GM21423 (cell line): ENCODE data around the gene FCHO1.
"Not testable (repeated sequence)": the region's sequence is repeated elsewhere in the genome, so short reads cannot be mapped to it uniquely, and the experiment has no call there.

Experiments used
- ATAC-seq: cut with Tn5 transposase; IDR thresholded peaks from one replicate; pipeline ENCODE4 v1.9.1; 2021; ENCODE audit warnings: mild to moderate bottlenecking, moderate library complexity; ENCODE audit not compliant: unreplicated experiment

Gene FCHO1

DNA sequence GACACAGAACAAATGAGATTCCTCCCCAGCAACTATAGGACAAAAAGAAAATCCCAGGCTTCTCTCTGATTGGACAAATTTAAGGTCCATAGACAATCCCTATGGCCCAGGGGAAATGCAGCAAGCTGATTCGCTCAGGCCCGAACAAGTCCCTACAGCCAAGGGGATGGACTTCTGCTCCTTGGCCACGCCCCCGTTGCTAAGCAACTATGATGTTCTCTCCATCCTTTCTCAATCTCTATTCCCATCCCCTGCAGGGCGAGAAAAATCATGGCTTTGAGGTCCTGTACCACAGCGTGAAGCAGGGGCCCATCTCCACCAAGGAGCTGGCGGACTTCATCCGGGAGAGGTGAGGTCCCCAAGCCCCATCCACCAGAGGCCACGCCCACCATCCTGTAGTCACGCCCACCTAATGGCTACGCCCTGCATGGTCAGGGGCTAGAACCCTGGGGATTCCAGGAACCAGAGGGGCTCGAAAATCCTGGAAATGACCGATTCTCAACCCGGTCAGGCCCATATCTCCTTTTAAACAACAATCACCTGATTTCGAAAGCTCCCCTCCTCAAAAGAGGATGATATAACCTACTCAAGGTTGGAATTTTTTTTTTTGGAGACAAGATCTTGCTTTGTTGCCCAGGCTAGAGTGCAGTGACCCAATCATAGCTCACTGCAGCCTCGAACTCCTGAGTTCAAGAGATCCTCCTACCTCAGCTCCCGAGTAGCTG lies 11.4 kb downstream of the FCHO1 start:
- ATAC-seq: no peak

DNA sequence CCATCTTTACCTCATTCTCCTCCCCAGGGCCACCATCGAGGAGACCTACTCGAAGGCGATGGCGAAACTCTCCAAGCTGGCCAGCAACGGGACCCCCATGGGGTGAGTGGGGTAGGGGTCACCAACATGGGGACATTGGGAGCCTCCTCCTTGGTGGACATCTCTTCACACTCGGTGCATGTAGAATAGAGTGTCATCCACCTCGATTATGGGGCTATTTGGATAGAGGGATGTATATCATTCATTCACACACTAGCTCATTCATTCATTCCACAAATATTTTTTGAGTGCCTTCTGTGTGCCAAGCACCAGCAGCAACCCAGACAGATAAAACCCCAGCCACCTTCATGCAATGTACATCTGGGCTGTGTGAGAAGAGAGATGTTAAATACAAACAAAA lies 13.1 kb downstream of the FCHO1 start:
- ATAC-seq: no peak

DNA sequence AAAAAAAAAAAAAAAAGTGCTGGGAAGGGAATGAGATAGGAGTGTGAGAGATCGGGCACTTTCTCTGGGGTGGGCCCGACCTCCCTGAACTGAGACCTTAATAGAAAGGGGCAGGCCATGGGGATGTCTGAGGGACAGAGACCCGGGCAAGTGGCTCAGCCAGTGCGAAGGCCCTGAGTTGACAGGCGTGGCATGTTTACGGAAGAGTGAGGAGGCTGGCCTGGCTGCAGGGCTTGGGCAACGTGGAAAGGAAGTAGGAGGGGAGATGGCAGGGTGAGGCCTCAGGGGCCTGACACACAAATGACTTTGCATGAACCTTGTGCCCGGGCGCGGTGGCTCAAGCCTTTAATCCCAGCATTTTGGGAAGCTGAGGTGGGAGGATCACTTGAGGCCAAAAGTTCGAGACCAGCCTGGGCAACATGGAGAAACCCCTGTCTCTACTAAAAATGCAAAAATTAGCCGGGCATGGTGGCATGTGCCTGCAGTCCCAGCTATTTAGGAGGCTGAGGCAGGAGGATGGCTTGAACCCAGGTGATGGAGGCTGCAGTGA lies 13.9 kb downstream of the FCHO1 start:
- no peak for ATAC-seq

DNA sequence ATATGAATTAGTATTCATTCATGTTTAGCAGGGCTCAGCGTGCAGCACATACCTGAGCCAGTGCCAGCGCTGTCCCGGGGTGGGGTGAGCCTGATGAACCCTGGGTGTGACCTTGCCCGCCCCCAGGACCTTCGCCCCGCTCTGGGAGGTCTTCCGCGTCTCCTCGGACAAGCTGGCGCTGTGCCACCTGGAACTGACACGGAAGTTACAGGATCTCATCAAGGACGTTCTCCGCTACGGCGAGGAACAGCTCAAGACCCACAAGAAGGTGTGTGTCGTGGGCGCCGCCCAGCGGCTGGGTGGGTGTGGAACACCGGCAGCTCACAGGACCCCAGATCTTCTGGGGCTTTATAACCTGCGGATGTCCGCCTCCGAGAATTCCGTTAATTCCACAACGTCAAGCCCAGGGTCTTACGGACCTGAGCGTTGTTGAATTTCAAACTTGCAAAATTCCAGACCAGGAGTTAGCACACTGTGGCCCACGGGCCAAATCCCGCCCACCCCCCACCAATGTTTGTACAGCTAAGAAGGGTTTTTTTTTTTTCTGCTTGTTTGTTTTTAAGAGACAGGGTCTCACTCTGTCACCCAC lies 15.4 kb downstream of the FCHO1 start:
- ATAC-seq: no peak

DNA sequence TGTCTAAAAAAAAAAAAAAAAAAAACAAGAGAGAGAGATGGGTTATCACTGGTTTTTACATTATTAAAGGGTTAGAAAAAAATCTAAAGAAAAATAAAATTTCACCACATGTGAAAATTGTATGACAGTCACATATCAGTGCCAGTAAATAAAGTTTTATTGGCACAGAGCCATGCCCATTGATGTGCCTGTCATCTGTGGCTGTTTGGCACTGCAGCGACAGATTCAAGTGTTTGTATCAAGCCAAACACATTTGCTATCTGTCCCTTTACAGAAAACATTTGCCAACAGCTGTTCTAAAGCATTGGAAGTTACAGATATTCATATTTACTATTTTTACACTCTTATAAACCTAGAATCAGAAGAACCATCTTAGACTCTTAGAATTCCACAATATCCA lies 16.3 kb downstream of the FCHO1 start:
- no peak for ATAC-seq

DNA sequence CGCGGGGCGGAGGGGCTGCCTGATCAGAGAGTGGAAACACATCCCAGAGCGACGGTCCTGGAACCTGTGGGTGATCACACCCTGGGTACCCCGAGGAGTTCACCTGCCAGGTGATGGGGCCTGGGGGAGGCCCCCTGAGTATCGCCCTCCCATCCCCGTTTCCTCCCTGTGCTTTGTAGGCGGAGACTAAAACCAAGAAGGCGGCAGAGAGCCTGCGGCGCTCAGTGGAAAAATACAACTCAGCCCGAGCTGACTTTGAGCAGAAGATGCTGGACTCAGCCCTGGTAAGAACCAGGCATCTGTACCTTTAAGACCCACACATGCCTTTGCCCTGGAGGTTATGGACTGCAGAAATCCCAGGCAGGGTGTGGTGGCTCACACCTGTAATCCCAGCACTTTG lies 19.3 kb downstream of the FCHO1 start:
- no peak for ATAC-seq

DNA sequence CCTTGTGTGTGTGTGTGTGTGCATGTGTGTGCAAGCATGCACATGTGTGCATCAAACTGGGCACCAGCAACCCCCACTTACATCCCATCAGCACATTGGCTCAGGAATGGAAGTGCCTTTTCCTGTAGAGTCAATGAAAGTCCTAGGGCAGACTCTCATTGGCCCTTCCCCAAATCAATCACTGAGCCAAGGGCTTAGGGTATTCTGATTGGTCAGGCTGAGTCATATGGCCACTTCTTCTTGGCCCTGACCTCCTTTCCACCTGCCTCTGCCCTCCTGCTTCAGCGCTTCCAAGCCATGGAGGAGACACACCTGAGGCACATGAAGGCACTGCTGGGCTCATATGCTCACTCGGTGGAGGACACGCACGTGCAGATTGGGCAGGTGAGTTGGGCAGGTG lies 20.9 kb downstream of the FCHO1 start:
- ATAC-seq: no peak

DNA sequence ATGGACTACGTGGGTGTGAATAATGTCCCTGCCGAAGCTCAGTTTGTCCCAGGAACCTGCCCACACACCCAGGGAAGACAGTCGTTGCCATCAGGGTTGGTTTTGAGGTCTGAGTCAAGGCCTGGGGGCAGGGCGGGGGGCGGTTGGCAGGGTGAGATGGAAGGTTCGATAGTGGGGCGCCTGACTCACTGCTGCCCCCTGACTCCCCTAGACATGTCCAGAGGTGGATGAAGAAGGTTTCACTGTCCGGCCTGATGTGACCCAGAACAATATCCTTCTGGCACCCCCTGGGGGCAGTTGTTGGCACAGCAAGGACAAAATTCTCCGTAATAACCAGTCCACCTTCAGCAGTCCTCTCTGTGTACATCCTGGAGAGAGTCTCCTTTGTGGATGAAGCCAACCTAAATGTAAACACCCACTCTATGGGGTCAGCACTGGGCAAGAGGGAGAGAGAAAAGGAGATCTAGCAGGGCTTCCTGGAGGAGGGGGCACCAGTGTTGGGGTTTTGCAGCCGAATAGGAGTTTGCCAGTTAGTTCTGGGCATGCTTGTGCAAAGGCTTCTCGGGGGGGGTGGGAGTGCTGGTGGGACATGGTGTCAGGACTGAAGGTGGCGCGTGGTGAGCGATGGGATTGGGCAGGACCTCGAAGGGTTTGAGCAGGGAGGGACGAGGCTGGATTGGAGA lies 24.1 kb downstream of the FCHO1 start:
- ATAC-seq: no peak

DNA sequence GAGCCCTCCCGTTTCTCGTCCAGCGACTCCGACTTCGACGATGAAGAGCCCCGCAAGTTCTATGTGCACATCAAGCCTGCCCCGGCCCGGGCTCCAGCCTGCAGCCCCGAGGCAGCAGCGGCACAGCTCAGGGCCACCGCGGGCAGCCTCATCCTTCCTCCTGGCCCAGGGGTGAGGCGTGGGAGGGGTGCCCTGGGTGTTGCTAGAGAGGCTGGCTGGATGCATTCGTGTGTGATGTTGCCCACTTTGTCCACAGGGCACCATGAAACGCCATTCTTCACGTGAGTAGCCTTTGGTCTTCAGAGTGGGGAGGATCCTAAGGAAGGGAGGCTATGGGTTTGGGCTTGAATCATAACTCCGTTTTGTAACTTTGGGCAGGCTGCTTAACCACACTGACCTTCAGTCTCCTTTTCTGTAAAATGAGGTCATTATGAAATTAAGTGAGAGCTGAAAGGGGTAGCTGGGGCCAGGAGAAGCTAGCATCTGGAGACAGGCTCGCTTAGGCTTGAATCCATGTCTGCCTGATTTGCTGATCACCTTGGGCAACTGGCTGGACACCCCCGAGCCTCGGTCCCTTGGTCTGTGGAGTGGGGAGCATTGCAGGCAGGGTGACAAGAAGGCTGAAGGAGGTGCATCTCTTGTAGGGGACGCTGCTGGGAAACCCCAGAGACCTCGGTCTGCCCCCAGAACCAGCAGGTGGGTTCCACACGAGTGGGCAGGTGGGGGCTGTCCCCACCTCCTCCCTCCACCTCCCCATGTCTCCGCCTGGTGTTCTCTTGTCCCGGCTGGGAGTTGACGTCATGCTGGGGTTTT lies 24.9 kb downstream of the FCHO1 start:
- peak; percentile 79 for ATAC-seq

DNA sequence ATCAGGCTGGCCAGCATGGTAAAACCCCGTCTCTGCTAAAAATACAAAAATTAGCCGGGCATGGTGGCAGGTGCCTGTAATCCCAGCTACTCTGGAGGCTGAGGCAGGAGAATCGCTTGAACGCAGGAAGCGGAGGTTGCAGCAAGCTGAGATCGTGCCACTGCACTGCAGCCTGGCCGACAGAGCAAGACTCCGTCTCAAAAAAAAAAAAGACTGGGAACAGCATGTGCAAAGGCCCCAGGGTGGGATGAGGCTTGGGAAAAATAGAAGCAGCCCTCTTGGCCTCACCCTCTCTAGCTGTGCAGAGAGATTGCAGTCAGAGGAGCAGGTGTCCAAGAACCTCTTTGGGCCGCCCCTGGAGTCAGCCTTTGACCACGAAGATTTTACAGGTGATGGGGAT lies 26.6 kb downstream of the FCHO1 start:
- ATAC-seq: not testable (repeated sequence)

DNA sequence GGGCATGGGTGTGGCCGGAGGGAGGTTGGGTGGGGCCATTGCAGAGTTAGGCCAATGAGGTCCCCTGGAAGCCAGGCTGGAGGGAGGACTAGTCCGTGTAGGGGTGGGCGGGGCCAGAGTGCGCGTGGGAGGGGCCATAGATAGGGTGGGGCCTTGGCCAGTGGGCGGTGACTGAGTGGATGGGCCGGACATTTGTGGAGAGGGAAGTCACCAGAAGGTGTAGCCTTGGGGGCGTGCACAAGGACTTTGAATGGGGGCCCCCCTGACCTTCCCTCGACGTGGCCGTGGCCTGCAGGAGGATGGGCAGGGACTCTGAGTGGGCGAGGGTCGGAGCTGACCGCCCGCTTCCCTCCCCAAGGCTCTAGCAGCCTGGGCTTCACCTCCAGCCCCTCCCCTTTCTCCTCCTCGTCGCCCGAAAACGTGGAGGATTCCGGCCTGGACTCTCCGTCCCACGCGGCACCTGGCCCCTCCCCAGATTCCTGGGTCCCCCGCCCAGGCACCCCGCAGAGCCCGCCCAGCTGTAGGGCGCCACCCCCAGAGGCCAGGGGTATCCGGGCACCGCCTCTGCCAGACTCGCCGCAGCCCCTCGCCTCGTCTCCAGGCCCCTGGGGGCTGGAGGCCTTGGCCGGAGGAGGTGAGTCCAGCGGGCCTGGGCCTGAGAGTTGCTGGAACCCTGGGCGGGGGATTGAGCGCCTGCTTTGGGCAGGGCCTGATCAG lies 27.1 kb downstream of the FCHO1 start:
- no peak for ATAC-seq

DNA sequence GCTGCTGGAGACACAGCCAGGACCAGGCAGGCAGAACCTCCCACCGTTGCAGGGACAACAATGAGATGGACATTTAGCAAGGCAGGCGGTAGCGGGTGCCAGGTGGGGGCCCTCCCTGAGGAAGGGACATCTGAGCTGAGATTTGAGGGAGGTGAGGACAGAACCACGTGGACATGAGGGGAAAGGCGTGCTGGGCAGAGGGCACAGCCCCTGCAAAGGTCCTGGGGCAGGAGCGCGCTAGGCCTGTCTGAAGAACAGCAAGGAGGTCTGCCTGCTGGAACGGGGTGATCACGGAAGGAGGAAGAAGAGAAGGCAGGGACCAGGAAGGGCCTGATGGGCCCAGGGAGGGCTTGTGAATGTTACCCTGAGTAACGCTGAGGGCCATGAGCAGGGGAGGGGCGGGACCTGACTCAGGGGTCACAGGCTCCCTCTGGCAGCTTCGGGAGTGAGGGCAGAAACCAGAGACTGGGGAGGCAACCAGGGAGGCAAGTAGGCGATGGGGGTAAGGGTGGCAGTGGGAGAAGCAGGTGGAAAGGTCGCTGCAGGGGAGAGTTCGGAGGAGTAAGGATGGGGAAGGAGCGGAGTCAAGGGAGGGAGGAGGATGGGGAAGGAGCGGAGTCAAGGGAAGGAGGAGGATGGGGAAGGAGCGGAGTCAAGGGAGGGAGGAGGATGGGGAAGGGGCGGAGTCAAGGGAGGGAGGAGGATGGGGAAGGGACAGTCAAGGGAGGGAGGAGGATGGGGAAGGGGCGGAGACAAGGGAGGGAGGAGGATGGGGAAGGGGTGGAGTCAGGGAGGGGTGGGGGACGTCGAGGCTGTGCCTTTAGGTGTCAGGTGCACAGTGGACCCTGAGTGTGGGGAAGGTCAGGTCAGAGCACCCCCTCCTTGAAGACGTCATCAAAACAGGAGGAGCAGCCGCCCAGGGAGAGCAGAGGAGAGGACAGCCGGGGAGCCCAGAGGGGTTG lies 28.0 kb downstream of the FCHO1 start:
- ATAC-seq: no peak

DNA sequence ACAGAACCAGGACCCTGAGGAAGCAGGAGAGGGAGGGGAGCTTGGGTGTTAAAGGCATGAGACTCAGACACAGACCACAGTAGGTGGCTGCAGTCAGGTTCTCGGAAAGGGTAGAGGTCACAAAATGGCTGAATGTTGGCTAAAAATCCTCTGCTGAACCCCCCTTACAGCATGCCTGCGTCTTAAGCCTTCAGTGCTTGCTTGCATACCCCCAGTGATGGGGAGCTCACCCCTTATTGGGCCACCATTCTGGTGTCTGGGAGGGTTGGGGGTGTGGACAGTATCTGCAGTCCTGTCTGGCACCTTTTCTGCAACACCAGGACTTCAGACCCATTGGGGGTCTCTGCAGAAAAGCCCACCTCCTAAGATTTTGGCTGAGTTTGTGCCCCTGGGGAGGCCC lies 29.5 kb downstream of the FCHO1 start:
- no peak for ATAC-seq

DNA sequence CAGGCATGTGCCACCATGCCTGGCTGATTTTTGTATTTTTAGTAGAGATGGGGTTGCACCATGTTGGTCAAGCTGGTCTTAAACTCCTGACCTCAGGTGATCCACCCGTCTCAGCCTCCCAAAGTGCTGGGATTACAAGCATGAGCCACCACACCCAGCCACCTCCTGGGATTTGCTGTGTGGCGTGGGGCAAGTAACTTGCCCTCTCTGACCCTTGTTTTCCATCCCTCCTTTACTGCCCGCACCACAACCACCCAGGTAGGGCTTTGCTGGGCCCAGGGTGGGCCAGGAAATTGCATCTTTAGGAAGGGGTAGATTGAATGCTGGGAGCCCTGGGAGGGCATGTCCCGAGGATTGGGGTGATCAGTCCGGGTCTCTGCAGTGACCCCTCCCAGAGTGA lies 32.4 kb downstream of the FCHO1 start:
- ATAC-seq: not testable (repeated sequence)

DNA sequence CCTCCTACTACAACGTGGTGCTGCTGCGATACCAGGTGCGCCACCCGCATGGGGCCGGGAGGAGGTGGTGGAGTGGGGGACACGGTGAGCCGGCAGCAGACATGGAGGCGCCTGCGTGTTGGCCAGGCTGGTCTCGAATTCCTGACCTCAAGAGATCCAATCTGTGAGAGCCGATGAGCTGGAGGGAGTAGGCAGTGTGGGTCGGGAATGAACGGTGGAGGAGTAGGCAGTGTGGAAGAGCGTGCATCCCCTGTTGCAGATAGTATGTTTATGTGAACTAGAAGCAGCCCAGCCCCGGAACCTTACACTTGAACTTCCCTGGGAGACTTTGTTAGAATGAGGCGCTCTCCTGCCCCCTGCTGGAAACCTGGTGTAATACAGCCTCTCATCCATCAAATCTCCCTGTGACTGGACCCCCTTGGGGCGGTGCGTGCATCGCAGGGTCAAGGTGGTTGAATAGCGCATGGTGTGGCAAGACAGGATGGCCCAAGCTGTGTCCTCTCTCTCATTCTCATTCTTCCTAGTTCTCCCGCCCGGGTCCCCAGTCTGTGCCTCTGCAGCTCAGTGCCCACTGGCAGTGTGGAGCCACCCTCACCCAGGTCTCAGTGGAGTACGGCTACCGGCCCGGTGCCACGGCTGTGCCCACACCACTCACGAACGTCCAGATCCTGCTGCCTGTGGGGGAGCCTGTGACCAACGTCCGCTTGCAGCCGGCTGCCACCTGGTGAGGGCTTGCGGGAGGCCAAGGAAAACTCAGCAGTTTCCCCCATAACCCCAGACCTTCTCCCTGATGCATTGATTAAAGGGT lies 33.1 kb downstream of the FCHO1 start:
- ATAC-seq: no peak

DNA sequence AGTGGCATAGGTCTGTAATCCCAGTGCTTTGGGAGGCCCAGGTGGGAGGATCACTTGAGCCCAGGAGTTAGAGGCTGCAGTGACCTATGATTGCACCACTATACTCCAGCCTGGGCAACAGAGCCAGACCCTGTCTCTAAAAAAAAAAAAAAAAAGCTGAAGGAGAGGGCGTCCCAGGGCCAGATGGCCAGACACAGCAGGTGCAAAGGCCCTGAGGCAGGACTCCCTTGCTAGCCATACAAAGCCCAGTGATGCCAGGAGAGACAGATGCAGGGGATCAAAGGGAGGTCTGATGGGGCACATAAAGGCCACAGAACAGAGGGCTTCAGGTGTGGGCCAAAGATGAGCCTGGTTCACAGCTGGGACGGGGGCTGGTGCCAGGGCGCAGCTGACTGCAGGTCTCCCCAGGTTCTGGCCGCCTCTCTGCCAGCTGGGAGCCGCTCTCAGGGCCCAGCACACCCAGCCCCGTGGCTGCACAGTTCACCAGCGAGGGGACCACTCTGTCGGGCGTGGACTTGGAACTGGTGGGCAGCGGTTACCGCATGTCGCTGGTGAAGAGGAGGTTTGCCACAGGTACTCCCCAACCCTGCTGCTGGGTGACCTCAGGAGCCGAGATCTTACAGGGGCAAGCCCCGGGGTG lies 36.1 kb downstream of the FCHO1 start:
- ATAC-seq: no peak

DNA sequence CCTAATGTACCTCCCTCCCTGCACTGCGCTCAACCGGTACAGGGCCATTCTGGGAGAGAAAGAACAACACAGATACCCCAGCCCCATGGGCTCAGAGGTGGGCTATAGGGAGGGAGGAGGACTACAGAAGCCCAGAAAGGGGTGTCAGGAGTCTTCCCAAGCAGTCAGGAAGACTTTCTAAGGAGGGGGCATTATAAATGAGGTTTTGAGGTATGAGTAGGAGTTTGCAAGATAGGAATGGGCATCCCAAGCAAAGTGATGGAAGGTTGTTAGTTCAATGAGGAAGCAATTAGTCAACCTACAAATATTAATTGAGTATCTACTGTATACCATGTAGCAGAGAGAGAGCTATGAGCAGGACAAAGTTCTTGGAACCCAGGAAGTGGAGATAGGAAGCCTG lies 37.4 kb downstream of the FCHO1 start:
- no peak for ATAC-seq
